Stomach (tissue), 4 donors: Measurements from ENCODE around the gene USP13.

Experiments used
- POLR2A ChIP-seq, 4 donors: fragments of 450-650 bp; IDR thresholded peaks; one replicate each; pipeline ENCODE4 v1.6.1; 2016; ENCODE audit warnings: antibody characterized with exemption in 4 of 4, control low read depth in 2 of 4, mild to moderate bottlenecking in 1 of 4, moderate library complexity in 1 of 4
- TF ChIP-seq, protein P1 (sequence below), 7 experiments: fragments of 450-650 bp in 4 of 7; fragments of 200-600 bp in 3 of 7; sonication (generic) in 3 of 7; IDR thresholded peaks; one replicate each; pipeline ENCODE4 v1.5.1; 2016 to 2019; ENCODE audit warnings: antibody characterized with exemption in 7 of 7, control low read depth in 2 of 7, mild to moderate bottlenecking in 1 of 7

GRCh38 chr3:179822296-179822695, 169.5 kb downstream of the USP13 start:
- no peak for TF ChIP-seq POLR2A (IDR thresholded peaks at IDR 0.05)
- TF ChIP-seq, protein P1, sequence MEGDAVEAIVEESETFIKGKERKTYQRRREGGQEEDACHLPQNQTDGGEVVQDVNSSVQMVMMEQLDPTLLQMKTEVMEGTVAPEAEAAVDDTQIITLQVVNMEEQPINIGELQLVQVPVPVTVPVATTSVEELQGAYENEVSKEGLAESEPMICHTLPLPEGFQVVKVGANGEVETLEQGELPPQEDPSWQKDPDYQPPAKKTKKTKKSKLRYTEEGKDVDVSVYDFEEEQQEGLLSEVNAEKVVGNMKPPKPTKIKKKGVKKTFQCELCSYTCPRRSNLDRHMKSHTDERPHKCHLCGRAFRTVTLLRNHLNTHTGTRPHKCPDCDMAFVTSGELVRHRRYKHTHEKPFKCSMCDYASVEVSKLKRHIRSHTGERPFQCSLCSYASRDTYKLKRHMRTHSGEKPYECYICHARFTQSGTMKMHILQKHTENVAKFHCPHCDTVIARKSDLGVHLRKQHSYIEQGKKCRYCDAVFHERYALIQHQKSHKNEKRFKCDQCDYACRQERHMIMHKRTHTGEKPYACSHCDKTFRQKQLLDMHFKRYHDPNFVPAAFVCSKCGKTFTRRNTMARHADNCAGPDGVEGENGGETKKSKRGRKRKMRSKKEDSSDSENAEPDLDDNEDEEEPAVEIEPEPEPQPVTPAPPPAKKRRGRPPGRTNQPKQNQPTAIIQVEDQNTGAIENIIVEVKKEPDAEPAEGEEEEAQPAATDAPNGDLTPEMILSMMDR (IDR thresholded peaks at IDR 0.05) = no peak
